ENCODE data around the gene PTPRR.

The PTPRR gene
- 0 to 3.5 (median 0.19) reads per million in 17 experiments for total RNA-seq

DNA sequence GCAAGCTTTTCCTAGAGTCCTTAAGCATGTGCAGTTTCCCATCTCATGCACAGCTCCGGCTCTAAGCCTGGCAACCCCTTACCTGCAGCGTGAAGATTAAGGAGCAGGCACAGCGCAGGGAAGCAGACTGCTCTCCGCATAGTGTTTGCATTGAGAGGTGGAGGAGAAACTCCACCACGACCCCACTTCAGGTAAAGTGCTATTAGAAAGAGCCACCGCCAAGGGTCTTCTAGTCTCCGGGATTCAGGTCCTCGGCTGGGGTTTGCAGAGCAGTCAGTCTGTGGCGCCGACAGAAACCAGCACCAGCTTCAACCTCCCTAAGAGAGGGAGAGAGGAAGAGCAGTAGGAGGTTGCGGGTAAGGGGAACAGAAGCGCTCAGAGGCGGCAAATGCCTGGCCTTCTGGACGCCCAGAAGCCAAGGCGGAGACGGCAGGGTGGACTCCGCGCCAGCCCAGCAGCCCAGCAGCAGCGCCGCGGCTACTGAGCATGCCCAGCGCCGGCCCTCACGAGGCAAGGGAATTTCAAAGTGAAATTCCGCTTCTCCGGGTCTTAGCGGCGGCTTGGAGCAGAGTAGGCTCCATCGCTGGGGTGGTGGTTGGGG, at the start of gene PTPRR:
PTPRR (minus strand) TSS at position 488 of the 601 bp plus-strand sequence; CDS start at position 140, 348 bp downstream.
- DNase-seq: no peak

GRCh38 chr12:70966996-70967790, 46.7 kb upstream of the PTPRR start:
- DNase-seq: no peak

- peak in 1 of 4 experiments; percentile 59 for DNase-seq
Measured at GRCh38 chr12:70966046-70966445, 45.5 kb upstream of the PTPRR start.

DNA sequence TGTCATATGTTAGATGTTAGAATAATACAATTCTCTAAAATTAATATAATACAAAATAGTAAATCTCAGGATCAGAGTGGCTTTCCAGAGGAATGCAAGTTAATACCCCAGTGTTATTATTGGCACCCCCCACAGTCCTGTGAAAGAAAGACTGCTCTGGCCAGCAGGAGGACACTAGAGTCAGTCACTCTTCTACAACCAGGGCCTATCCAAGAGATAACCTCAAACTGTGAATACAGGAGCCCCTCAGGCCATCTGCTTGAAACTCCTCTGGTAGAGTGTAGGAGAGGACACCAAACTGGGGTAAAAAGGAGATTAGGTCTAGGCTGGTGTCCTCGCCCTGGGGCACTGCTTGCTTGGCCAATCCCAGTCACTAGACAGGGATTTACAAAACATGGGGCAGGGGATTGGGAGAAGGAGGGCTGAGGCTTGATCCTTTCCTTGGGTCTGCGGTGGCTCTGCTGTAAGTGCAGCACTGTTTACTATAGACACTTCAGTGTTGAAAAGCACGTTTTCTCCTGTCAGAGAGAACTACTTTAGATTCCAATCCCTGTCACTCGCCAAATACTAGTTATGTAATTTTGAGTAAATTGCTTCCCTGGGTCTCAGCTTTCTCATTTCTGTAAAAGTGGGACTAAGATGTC, 44.5 kb upstream of the PTPRR start:
- DNase-seq: no peak

DNA sequence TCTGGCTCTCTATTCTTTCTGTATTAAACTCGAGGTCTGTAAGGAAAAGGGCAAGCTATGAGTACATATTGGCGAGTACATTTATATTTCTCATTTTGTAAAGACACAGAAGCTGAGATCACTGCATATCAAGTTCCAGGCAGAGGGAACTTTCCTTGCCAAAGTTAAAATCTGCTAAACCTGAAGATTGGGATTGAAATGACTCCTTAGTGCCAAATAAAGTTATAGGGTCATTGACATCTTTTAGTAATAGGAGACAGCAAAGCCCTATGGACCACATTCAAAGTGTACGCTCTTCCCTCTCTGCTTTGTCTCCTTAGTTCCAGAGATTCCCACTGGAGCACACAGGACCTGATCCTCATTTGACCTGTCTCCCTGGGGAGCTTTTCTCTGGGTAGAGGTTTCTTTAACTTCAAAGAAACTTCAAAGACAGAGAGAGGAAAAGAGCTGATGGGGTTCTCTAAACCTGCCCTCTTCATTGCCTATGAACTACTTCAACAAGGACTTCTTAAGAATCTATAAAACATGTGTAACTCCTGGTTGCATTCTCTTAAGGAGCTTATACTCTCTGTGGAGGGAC, 42.6 kb upstream of the PTPRR start:
- DNase-seq: no peak

- no peak for DNase-seq
Measured at GRCh38 chr12:70962226-70962794, 41.8 kb upstream of the PTPRR start.

DNA sequence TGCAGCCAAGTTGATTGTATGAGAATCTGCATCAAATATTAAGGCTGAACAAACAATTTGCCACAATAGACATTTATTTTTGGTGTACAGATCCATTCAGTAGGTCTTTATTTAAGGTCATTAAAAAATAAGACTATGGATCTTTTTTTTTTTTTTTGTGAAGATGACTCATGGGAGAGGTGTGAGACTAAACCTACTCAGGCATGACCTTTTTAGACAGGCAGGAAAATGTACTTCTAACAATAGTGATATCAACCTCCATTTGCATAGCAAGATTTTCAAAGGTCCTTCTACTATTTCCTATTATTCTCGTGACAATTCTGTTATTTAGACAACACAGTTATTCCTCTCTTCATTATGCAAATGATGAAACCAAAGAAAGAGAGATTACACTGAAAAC, 39.9 kb upstream of the PTPRR start:
- DNase-seq: no peak

- no peak for DNase-seq
Measured at GRCh38 chr12:70955415-70955814, 34.9 kb upstream of the PTPRR start.

DNA sequence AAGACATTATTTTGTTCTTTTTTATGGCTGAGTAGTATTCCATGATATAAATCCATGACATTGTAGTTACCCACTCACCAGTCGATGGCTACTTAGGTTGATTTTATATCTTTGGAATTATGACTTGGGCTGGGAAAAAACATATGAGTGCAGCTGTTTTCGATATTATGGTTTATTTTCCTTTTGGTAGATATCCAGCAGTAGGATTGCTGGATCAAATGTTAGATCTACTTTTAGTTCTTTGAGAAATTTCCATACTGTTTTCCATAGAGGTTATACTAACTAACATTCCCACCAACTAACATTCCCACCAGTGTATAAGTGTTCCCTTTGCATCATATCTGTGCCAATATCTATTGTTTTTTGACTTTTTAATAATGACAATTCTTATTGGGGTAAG, 29.9 kb upstream of the PTPRR start:
- DNase-seq: no peak

DNA sequence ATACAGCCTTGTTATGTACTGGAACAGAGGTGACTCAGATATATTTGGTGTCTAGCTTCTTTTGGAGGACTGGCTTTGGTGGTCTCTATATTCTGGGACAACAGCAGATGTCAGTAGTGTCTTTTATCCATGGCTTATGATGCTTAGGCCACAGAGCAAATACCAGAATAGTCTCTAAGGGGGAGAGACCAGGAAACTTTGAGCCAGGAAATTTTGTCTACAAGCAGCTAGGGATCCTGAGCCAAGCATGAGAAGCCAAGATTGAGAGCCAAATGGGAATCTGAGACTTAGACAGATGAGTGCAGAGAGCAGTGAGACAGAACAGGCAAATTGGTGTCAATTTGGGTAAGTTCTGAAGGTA, 28.4 kb upstream of the PTPRR start:
- no peak for DNase-seq

GRCh38 chr12:70948236-70948975, 27.9 kb upstream of the PTPRR start:
- no peak for DNase-seq

- no peak for DNase-seq
Measured at GRCh38 chr12:70936203-70936813, 15.8 kb upstream of the PTPRR start.

GRCh38 chr12:70933133-70933532, 12.6 kb upstream of the PTPRR start:
- DNase-seq: no peak

DNA sequence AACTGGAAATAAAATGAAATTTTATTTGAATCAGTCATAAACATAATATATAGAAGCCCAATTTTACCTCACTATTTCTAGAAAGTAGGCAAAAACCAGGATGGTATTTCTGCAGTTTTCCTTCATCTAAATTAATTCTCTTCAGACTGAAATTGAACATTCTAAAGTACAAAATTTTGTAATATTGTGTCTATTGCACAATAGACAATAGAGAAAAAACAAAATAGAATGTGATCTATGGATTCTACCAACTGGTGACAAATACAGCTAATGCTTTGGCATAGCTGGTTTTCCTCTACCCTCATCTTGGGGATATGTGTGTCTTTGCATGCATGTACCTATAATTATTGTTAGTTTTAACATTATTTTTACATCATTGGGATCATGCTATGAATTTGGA, 8.5 kb upstream of the PTPRR start:
- DNase-seq: no peak

GRCh38 chr12:70928071-70928470, 7.5 kb upstream of the PTPRR start:
- DNase-seq: no peak

- DNase-seq: no peak
Measured at GRCh38 chr12:70927356-70927755, 6.8 kb upstream of the PTPRR start.

GRCh38 chr12:70925539-70925938, 5.0 kb upstream of the PTPRR start:
- DNase-seq: no peak

- DNase-seq: no peak
Measured at GRCh38 chr12:70920891-70921290, 353 bp upstream of the PTPRR start.

- peak in 1 of 4 experiments; percentile 0 for DNase-seq
Measured at GRCh38 chr12:70919597-70920035, 922 bp downstream of the PTPRR start.

- DNase-seq: no peak
Measured at GRCh38 chr12:70919176-70919575, 1.4 kb downstream of the PTPRR start.

- DNase-seq: no peak
Measured at GRCh38 chr12:70918321-70918720, 2.2 kb downstream of the PTPRR start.

DNA sequence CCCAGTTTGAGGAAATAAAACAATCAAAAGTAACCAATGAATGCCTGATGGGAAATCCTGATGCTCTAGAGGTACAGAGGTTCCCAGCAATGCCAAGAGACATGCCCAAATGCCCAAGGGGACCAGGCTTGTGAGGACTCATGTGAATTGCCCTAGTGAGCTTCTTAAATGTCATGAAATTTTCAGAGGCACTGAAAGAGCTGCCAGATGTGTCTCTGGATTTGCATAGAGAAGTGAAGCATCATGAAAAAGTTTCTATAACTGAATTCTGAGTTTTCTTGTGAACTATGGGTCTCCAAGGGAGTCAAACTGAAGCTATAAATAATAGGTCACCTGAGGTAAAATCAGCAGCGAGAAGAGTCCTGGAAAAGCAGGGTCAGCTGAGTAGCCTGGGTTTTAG, 9.9 kb downstream of the PTPRR start:
- DNase-seq: no peak
